ENCODE results near the gene PHACTR1. TPM values are rescaled to one million over a fixed set of nuclear protein-coding genes. Genes with fewer than 3 reads are reported as not detected.
A peak's percentile ranks its signal among the peaks of the same experiment; 100 is the strongest.

Gene PHACTR1
- total and polyA plus RNA-seq, 9 of the 15 experiments (the other 6 are each of a cell fraction or from before 2014, with no cell fraction given): 11.5 to 32.6 (median 22.0) TPM

- TF ChIP-seq RREB1 (CRISPR knock-in tag; IDR thresholded peaks at IDR 0.05) (peak; percentile 37; the same call in 1 of the 2 replicates), ZHX1 (conservative IDR thresholded peaks at IDR 0.05; ENCODE audit: low read length) (no peak), ZNF280B (CRISPR knock-in tag; IDR thresholded peaks at IDR 0.05) (no peak), BACH1 (tag; IDR thresholded peaks at IDR 0.05) (peak; percentile 89), BCLAF1 (IDR thresholded peaks at IDR 0.05; ENCODE audit: borderline replicate concordance in 1 of 2, control insufficient read depth in 1 of 2, low read depth in 2 of 2, low read length in 1 of 2) (no peak), MLX (CRISPR knock-in tag; conservative IDR thresholded peaks at IDR 0.05) (no peak), ZNF830 (CRISPR knock-in tag; IDR thresholded peaks at IDR 0.05) (no peak), XRCC4 (IDR thresholded peaks at IDR 0.05; ENCODE audit: extremely low read depth, insufficient read depth, insufficient read length) (no peak)
Observed at GRCh38 chr6:13302751-13303667, 586.4 kb downstream of the PHACTR1 start (continued).
